DOHH2 (cell line): ENCODE data around the gene DUSP12.
A peak's percentile ranks its signal among the peaks of the same experiment; 100 is the strongest.

ENCODE experiments used
- H3F3A ChIP-seq: fragments of 200-600 bp; sonication (generic), shearing (Covaris generic); 2 replicates; pipeline ENCODE4 v1.6.0; 2016; ENCODE audit warnings: antibody characterized with exemption, mild to moderate bottlenecking; ENCODE audit not compliant: control insufficient read depth, insufficient read depth
- H3K27ac ChIP-seq: fragments of 200-600 bp; sonication (generic); 2 replicates; pipeline ENCODE4 v1.5.1; 2014; ENCODE audit warnings: low read depth, mild to moderate bottlenecking, low read length, moderate library complexity
- H3K27me3 ChIP-seq: fragments of 200-600 bp; sonication (generic); 2 replicates; pipeline ENCODE4 v1.6.1; 2014; ENCODE audit warnings: mild to moderate bottlenecking, low read length, mixed read lengths; ENCODE audit not compliant: control insufficient read depth
- H3K36me3 ChIP-seq: fragments of 200-600 bp; sonication (generic); 2 replicates; pipeline ENCODE4 v1.6.1; 2014; ENCODE audit warnings: mild to moderate bottlenecking, low read length, moderate library complexity, mixed read lengths; ENCODE audit not compliant: control insufficient read depth
- H3K4me1 ChIP-seq: fragments of 200-600 bp; sonication (generic); 2 replicates; pipeline ENCODE4 v1.6.1; 2014; ENCODE audit warnings: mild to moderate bottlenecking, low read length, mixed read lengths; ENCODE audit not compliant: control insufficient read depth
- H3K4me2 ChIP-seq: fragments of 200-600 bp; sonication (generic); 2 replicates; pipeline ENCODE4 v1.6.0; 2014; ENCODE audit warnings: mild to moderate bottlenecking, low read length, moderate library complexity
- H3K4me3 ChIP-seq: fragments of 200-600 bp; sonication (generic); 2 replicates; pipeline ENCODE4 v1.5.1; 2014; ENCODE audit warnings: mild to moderate bottlenecking, low read length, mixed read lengths
- H3K79me2 ChIP-seq: fragments of 200-600 bp; sonication (generic); 2 replicates; pipeline ENCODE4 v1.6.1; 2014; ENCODE audit warnings: mild to moderate bottlenecking, low read length, mixed read lengths; ENCODE audit not compliant: control insufficient read depth
- H3K9me2 ChIP-seq: fragments of 200-600 bp; sonication (generic); replicated peaks from 2 replicates; pipeline ENCODE4 v1.6.1; 2014; ENCODE audit warnings: mild to moderate bottlenecking, low read length, mixed read lengths; ENCODE audit not compliant: control insufficient read depth
- H3K9me3 ChIP-seq: fragments of 200-600 bp; sonication (generic); 2 replicates; pipeline ENCODE4 v1.6.1; 2014; ENCODE audit warnings: antibody characterized with exemption, low read length, mixed read lengths; ENCODE audit not compliant: control insufficient read depth, insufficient read depth
- H4K20me1 ChIP-seq: fragments of 200-600 bp; sonication (generic); 2 replicates; pipeline ENCODE4 v1.6.0; 2014; ENCODE audit warnings: low read depth, mild to moderate bottlenecking, antibody characterized with exemption, low read length, moderate library complexity; ENCODE audit not compliant: control insufficient read depth, insufficient read depth
- EZH2phosphoT487 ChIP-seq: fragments of 200-600 bp; sonication (generic); IDR thresholded peaks from 2 replicates; pipeline ENCODE4 v1.6.1; 2017; ENCODE audit warnings: borderline replicate concordance, mild to moderate bottlenecking, antibody characterized with exemption, low read length, moderate library complexity, mixed read lengths
- TF ChIP-seq, protein P1 (sequence below): fragments of 200-600 bp; sonication (generic); IDR thresholded peaks from one replicate; pipeline ENCODE4 v1.5.1; 2014; ENCODE audit warnings: antibody characterized with exemption, mild to moderate bottlenecking, low read depth, low read length; ENCODE audit not compliant: poor library complexity, severe bottlenecking

Gene DUSP12

DNA sequence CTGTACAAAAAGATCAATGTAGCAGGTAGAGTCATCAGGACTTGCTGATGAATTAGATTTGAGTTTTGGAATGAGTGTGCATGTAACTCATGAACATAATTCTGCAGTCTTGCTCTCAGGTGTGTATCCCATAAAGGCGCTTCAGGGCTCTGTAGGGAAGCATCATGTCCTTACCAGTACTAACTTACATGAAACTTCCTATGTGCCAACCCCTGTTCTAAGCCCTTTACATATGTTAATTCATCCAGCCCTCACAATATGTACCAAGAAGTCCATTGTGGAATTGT, 30.3 kb upstream of the DUSP12 start:
- Histone ChIP-seq H3K27ac (peak overlapping the region; percentile 94), H3K36me3 (peaks cover 7% of the 10 kb centered on the region), H3K4me3 (peak overlapping the region; percentile 61), H3F3A (peaks cover 50% of the 10 kb centered on the region), H3K27me3 (no peaks in the 10 kb centered on the region), H3K9me2 (no peaks in the 10 kb centered on the region), H3K9me3 (no peaks in the 10 kb centered on the region), H3K4me2 (peak overlapping the region; percentile 75), H3K79me2 (no peaks in the 10 kb centered on the region), H4K20me1 (no peaks in the 10 kb centered on the region), H3K4me1 (peaks cover 88% of the 10 kb centered on the region)
- no peak for TF ChIP-seq EZH2phosphoT487
- TF ChIP-seq, protein P1, sequence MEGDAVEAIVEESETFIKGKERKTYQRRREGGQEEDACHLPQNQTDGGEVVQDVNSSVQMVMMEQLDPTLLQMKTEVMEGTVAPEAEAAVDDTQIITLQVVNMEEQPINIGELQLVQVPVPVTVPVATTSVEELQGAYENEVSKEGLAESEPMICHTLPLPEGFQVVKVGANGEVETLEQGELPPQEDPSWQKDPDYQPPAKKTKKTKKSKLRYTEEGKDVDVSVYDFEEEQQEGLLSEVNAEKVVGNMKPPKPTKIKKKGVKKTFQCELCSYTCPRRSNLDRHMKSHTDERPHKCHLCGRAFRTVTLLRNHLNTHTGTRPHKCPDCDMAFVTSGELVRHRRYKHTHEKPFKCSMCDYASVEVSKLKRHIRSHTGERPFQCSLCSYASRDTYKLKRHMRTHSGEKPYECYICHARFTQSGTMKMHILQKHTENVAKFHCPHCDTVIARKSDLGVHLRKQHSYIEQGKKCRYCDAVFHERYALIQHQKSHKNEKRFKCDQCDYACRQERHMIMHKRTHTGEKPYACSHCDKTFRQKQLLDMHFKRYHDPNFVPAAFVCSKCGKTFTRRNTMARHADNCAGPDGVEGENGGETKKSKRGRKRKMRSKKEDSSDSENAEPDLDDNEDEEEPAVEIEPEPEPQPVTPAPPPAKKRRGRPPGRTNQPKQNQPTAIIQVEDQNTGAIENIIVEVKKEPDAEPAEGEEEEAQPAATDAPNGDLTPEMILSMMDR, result no peak

DNA sequence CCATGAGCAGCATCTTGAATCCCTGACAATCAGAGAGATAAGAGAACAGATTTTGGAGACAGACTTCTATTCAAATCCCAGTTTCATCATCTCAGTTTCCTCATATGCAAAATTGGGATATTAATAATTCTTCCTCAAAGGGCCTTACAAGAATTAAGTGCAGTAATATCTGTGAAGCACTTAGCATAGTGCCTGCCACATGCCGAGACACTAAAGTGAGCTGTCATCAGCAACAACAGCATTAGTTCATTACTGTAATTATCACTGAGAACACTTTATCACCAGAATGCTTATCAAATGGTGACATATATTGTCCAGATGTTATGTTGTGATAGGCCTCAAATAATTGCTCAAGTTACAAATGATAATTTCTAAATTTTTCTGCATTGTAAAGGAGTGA, 29.2 kb upstream of the DUSP12 start:
- Histone ChIP-seq H3K79me2 (no peaks in the 10 kb centered on the region), H4K20me1 (no peaks in the 10 kb centered on the region), H3K4me2 (peak overlapping the region; percentile 75), H3K9me2 (no peaks in the 10 kb centered on the region), H3F3A (peaks cover 47% of the 10 kb centered on the region), H3K9me3 (no peaks in the 10 kb centered on the region), H3K27me3 (no peaks in the 10 kb centered on the region), H3K4me1 (peaks cover 87% of the 10 kb centered on the region), H3K27ac (peak overlapping the region; percentile 94), H3K4me3 (peak overlapping the region; percentile 61), H3K36me3 (no peaks in the 10 kb centered on the region)
- no peak for TF ChIP-seq EZH2phosphoT487
- TF ChIP-seq, protein P1, result no peak

DNA sequence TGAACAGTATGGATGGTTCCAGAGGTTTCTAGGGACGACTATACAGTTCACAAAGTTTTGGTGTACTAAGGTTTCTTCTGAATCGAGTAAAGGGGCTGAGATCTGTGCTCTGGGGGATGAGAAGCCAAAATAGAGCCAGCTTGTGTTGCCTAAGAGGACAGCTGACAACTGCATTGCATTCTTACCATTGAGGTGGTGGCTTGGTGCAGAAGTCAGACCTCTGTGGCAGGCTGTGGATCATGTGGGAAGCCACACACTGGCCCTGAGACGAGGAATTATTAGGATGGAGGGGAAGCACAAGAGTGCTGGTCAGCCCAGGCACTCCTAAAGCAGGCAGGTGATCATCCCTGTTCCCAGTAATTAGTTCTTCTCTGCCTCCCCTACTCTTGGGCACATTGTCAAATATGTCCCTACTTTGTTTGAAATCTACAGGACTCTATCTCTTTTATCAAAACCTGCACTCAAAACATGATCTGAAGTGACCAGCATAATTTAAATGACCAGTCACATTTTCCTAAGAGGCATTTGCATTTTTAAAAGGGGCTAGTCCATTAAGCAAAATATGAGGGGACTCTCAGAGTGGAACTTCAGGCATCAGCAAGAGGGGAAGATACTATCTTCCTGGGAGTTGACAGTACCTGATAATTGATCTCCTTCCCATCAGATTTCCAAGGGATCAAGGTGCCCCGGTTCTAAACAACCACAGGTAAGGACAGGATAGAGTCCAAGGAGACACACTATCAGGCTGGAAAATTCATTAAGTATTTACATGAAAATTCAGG, 28.4 kb upstream of the DUSP12 start, which contains the start of gene FCRLB:
TSS of gene FCRLB (plus strand) at position 589 of the 782 bp plus-strand sequence. CDS start 1,129 bp downstream, outside the sequence.
- TF ChIP-seq, protein P1, result no peak
- TF ChIP-seq EZH2phosphoT487, result no peak
- H3K27me3 ChIP-seq, result no peaks in the 10 kb centered on the region
- H3K9me3 ChIP-seq, result no peaks in the 10 kb centered on the region
- peaks cover 85% of the 10 kb centered on the region for H3K4me1 ChIP-seq
- H3F3A ChIP-seq, result peaks cover 42% of the 10 kb centered on the region
- peak within 1 kb of the TSS; percentile 75 for H3K4me2 ChIP-seq
- peak within 1 kb of the TSS; percentile 61 for H3K4me3 ChIP-seq
- peaks cover 4% of the 10 kb centered on the region for H3K79me2 ChIP-seq
- no peaks in the 10 kb centered on the region for H4K20me1 ChIP-seq
- H3K27ac ChIP-seq, result peak within 1 kb of the TSS; percentile 94
- no peaks in the 10 kb centered on the region for H3K9me2 ChIP-seq
- no peaks in the 10 kb centered on the region for H3K36me3 ChIP-seq
